GM23338 (cell line): ENCODE data around the gene NPHP4.

Source experiments
- CREB1 ChIP-seq: fragments of 250-450 bp; sonication (Bioruptor Pico); IDR thresholded peaks from 2 replicates; pipeline ENCODE4 v1.5.0; 2020; ENCODE audit warnings: low read depth, mild to moderate bottlenecking, moderate library complexity
- CTCF ChIP-seq, 2 experiments: fragments of 200-600 bp in 1 of 2; sonication (generic) in 1 of 2; conservative IDR thresholded peaks; 2 replicates each; pipeline versions ENCODE4 v1.5.1 to v1.6.1; 2016 to 2017; ENCODE audit warnings: antibody characterized with exemption in 2 of 2, low read depth in 2 of 2, mild to moderate bottlenecking in 2 of 2, moderate library complexity in 1 of 2
- EZH2 ChIP-seq: fragments of 200-600 bp; sonication (generic); IDR thresholded peaks from one replicate; pipeline ENCODE4 v1.8.0; 2017; ENCODE audit warnings: antibody characterized with exemption, mild to moderate bottlenecking, low read depth; ENCODE audit not compliant: unreplicated experiment
- EZH2phosphoT487 ChIP-seq: fragments of 200-600 bp; sonication (generic); IDR thresholded peaks from one replicate; pipeline ENCODE4 v1.8.1; 2018; ENCODE audit warnings: antibody characterized with exemption; ENCODE audit not compliant: unreplicated experiment
- JUNB ChIP-seq: IDR thresholded peaks from one replicate; pipeline ENCODE4 v1.6.1; 2016; ENCODE audit warnings: antibody characterized with exemption; ENCODE audit not compliant: unreplicated experiment
- POLR2AphosphoS5 ChIP-seq: IDR thresholded peaks from 2 replicates; pipeline ENCODE4 v1.6.1; 2016; ENCODE audit warnings: antibody characterized with exemption, low read depth
- REST ChIP-seq: IDR thresholded peaks from one replicate; pipeline ENCODE4 v1.6.1; 2018; ENCODE audit warnings: antibody characterized with exemption; ENCODE audit not compliant: unreplicated experiment
- STAT1 ChIP-seq: IDR thresholded peaks from one replicate; pipeline ENCODE4 v1.6.1; 2016; ENCODE audit warnings: antibody characterized with exemption; ENCODE audit not compliant: unreplicated experiment

DNA sequence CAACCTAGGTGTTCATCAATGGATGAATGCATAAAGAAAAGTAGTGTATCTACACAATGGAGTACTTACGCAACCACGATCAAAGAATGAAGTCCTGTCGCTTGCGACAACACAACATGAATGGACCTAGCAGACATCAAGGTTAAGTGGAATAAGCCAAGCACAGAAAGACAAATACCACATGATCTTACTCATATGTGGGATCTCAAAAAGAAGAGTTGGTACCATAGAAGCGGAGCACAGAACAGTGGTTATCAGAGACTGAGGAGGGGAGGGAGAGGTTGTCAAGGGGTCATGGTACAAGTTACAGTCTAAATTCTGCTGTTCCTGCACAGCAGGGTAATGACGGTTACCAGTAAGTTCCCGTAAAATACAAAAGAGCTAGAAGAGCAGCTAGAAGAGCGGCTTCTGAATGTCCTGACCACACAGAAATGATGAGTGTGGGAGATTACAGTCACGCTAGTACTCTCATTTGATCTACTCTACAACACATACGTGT lies 36.7 kb downstream of the NPHP4 start:
- TF ChIP-seq CTCF (conservative IDR thresholded peaks at IDR 0.05; ENCODE audit: low read depth in 2 of 2) = no peak
- TF ChIP-seq REST = no peak
- TF ChIP-seq CREB1 = no peak
- no peak for TF ChIP-seq EZH2
- no peak for TF ChIP-seq JUNB
- no peak for TF ChIP-seq EZH2phosphoT487
- TF ChIP-seq STAT1 = no peak
- TF ChIP-seq POLR2AphosphoS5 = no peak
